PFSK-1 (cell line): Measurements from ENCODE around the gene OR9A2.

Source experiments
- POLR2AphosphoS5 ChIP-seq: IDR thresholded peaks from 2 replicates; pipeline ENCODE4 v1.6.1; 2012; ENCODE audit warnings: low read depth, mild to moderate bottlenecking, control low read depth, low read length, moderate library complexity
- REST ChIP-seq, 2 experiments: IDR thresholded peaks; 2 replicates each; pipeline versions ENCODE4 v1.6.1 to v1.8.0; 2011 to 2012; ENCODE audit warnings: low read depth in 2 of 2, low read length in 2 of 2, control low read depth in 1 of 2, inconsistent platforms in 1 of 2, mild to moderate bottlenecking in 1 of 2, moderate library complexity in 1 of 2; ENCODE audit not compliant: insufficient read depth in 1 of 2
- SIN3A ChIP-seq: IDR thresholded peaks from 2 replicates; pipeline ENCODE4 v1.6.1; 2012; ENCODE audit warnings: mild to moderate bottlenecking, low read length, moderate library complexity, borderline replicate concordance; ENCODE audit not compliant: insufficient read depth
- TAF1 ChIP-seq: IDR thresholded peaks from 2 replicates; pipeline ENCODE4 v1.6.1; 2012; ENCODE audit warnings: low read length, control low read depth, borderline replicate concordance; ENCODE audit not compliant: insufficient read depth

GRCh38 chr7:143048827-143049226 is 21.9 kb upstream of the OR9A2 start:
- TF ChIP-seq REST (IDR thresholded peaks at IDR 0.05; ENCODE audit: insufficient read depth in 1 of 2, low read depth in 2 of 2, low read length in 2 of 2) (no peak), POLR2AphosphoS5 (no peak), TAF1 (no peak), SIN3A (no peak)
